HUES6 (cell line): ENCODE data around the gene MDH1.
A peak's percentile ranks its signal among the peaks of the same experiment; 100 is the strongest.
"Not testable (repeated sequence)": the region's sequence is repeated elsewhere in the genome, so short reads cannot be mapped to it uniquely, and the experiment has no call there.

Source experiments
- H3K27ac ChIP-seq: 2 replicates; pipeline ENCODE4 v1.7.0; 2013; ENCODE audit warnings: low read depth, mild to moderate bottlenecking, low read length, inconsistent platforms
- H3K27me3 ChIP-seq: 2 replicates; pipeline ENCODE4 v1.6.1; 2013; ENCODE audit warnings: low read length; ENCODE audit not compliant: control insufficient read depth, insufficient read depth
- H3K36me3 ChIP-seq: 2 replicates; pipeline ENCODE4 v1.6.1; 2013; ENCODE audit warnings: low read length; ENCODE audit not compliant: control insufficient read depth, insufficient read depth
- H3K4me1 ChIP-seq: 2 replicates; pipeline ENCODE4 v1.6.1; 2013; ENCODE audit warnings: low read length; ENCODE audit not compliant: control insufficient read depth, insufficient read depth
- H3K4me3 ChIP-seq: 2 replicates; pipeline ENCODE4 v1.5.1; 2013; ENCODE audit warnings: low read depth, low read length
- H3K9ac ChIP-seq: one replicate; pipeline ENCODE4 v1.6.1; 2013; ENCODE audit warnings: mild to moderate bottlenecking, low read length
- H3K9me3 ChIP-seq: 2 replicates; pipeline ENCODE4 v1.6.1; 2013; ENCODE audit warnings: low read depth, low read length; ENCODE audit not compliant: control insufficient read depth, insufficient read depth

The MDH1 gene

DNA sequence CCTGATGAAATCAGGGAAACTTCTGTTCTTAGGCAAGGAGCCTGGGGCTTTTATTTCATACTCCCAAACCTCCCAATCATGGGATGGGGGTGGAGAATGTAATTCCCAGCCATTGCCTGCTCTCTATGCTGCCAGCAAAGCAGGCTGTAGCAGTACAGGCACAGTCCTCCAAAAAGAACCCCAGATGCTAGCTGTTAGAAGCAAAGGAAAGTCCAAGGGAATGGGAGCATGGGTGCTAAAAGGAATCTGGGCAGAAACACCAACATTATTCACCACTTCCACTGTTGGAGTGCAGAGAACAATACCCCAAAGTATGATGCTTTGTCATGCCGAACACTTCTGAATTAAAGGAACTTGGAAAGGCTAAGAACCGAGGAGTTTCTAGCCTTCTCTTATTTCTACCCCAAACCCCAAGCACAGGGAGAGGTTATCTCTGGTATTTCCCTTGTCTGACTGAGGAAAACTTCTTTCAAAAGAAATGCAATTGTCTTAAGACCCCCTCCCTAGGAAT, 24.7 kb downstream of the MDH1 start:
- Histone ChIP-seq H3K36me3 (no peaks in the 10 kb centered on the region), H3K9ac (peak overlapping the region; percentile 85), H3K4me1 (peaks cover 60% of the 10 kb centered on the region), H3K27ac (peak overlapping the region; percentile 97), H3K4me3 (peak overlapping the region; percentile 47), H3K27me3 (no peaks in the 10 kb centered on the region), H3K9me3 (no peaks in the 10 kb centered on the region; the same call in 1 of the 2 replicates)

DNA sequence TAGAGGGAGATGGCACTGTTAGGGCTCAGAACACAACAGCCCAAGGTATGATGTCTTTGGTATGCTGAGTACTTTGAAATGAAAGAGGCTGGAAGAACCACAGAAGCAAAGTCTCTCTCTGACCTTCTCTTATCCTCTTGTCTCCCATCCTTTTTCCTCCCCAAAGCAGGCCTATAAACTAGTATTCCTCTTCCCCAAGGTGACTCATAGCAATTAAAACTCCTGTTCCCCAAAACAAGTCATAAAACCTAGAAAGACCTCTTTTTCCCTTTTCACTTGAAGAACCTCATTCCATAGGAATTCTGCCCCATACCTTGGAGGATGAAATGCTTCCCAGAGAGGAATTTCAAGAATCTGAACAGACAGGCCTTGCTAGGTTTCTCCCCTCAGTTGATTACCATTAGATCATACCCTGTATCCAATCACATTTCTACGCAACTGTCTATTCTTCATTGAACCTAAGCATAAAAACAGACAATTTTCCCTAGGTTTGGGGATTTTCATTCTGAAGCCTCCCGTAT, 25.7 kb downstream of the MDH1 start:
- Histone ChIP-seq H3K27me3 (no peaks in the 10 kb centered on the region), H3K9me3 (peaks cover 3% of the 10 kb centered on the region), H3K4me1 (peaks cover 62% of the 10 kb centered on the region), H3K36me3 (no peaks in the 10 kb centered on the region), H3K4me3 (peak overlapping the region; percentile 47), H3K9ac (peak overlapping the region; percentile 85), H3K27ac (peak overlapping the region; percentile 97)

DNA sequence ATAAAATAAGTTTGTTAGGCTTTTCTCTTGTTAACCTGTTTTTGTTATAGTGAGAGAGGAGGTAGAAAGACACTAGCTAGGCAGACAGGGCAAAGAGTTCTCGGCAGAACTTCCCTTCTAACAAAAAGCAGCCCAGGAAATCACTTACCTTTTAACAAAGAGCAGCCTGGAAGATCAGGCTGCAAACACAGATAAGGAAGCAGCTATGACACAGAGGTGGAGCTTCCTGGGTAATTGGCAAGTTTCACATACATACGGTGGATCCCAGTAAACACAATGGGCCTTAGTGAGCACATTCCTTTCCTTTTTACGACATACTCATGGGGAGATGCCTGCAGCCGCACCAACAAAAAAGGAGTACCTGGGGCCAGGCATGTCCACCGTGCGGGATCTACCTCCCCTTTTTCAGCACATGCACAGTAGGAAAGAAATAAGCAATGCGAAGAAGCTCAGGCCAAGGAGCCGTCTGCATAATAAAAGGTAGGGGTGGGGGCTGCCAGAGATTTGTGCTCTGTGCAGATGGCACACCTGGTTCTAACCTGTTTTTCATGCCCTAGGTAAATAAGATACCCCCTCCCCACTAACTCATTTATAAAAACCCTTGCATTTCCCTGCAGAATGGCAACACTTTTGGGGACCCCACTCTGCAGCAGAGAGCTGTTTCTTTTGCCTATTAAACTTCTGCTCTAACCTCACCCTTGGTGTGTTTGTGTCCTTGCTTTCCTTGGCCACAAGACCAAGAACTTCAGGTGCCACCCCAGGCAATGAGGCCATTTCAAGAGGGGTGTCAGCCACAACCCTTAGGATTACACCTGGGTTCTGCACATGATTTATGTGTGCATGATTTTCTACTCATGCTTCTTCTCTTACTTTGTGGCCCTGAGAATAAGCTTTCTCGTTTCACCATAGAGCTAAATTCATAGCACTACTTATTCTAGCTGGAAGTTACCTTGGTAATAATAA, 26.5 kb downstream of the MDH1 start:
- Histone ChIP-seq H3K27ac (peak overlapping the region; percentile 97), H3K9ac (peak overlapping the region; percentile 85)

DNA sequence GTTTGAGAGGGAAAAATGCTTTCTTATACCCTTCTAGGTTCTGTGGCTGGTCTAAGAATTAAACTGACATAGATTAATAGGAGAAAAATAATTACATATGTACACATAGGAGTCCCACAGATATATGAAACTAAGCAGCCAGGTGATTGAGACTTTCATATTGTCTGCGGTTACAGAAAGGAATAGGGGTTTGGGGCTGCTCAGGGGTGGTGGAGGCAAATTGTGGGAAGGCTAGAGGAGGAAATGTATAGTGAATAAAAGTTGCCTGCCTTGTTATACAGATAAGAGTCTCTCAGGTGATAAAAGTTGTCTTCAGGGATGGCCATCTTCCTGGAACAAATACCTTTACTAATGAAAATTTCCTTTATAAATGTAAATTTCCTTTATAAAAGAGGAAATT, 28.6 kb downstream of the MDH1 start:
- H3K9me3 ChIP-seq: peaks cover 10% of the 10 kb centered on the region; the same call in 1 of the 2 replicates
- H3K27ac ChIP-seq: peak overlapping the region; percentile 97
- no peaks in the 10 kb centered on the region; the same call in 1 of the 2 replicates for H3K36me3 ChIP-seq
- no peak overlapping the region for H3K4me3 ChIP-seq
- H3K27me3 ChIP-seq: no peaks in the 10 kb centered on the region
- peaks cover 62% of the 10 kb centered on the region for H3K4me1 ChIP-seq
- H3K9ac ChIP-seq: no peak overlapping the region

More for the DNA sequence above, 26.5 kb downstream of the MDH1 start:
- Histone ChIP-seq H3K4me1 (peaks cover 62% of the 10 kb centered on the region), H3K27me3 (no peaks in the 10 kb centered on the region), H3K9me3 (peaks cover 10% of the 10 kb centered on the region), H3K36me3 (no peaks in the 10 kb centered on the region), H3K4me3 (peak overlapping the region; percentile 47)

DNA sequence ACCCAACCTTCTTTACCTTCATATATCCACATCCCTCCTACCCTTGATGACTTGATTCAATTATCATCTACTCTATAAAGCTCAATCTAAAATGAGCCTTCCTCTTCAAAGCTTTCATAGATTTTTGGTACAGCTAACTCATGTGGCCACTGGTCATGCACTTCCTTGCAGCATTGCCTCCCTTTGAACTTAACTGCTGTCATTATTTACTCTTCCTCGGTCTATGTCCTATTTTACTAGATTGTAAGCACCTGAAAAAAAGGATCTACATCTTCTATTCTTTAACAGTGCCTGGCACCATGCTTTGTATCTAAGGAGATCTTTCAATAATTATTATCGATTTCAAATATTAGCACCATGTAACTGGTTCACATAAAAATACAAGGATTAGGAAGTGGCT, 30.6 kb downstream of the MDH1 start:
- Histone ChIP-seq H3K4me3 (no peak overlapping the region), H3K36me3 (no peaks in the 10 kb centered on the region; the same call in 1 of the 2 replicates), H3K27ac (no peak overlapping the region), H3K27me3 (no peaks in the 10 kb centered on the region), H3K9ac (no peak overlapping the region), H3K4me1 (peaks cover 42% of the 10 kb centered on the region), H3K9me3 (peaks cover 10% of the 10 kb centered on the region; the same call in 1 of the 2 replicates)

DNA sequence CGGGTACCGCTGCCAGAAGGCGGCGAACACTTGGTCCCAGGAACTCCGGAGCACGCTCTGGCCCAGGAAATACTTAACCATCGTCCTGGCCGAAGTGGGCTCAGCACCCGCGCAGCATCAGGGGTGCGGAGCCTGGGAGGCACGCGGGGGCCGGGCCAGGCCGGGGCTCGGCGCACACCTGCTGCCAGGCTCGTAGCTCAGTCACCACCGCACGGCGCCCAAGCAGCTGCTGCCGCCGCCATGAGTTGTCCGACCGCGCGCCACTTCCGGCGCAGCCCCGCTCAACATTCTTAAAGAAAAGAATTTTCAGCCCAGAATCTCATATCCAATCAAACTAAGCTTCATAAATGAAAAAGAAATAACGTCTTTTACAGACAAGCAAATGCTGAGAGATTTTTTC, 34.0 kb downstream of the MDH1 start:
- peaks cover 8% of the 10 kb centered on the region; the same call in 1 of the 2 replicates for H3K4me1 ChIP-seq
- no peak overlapping the region for H3K4me3 ChIP-seq
- H3K27ac ChIP-seq: no peak overlapping the region
- H3K36me3 ChIP-seq: no peaks in the 10 kb centered on the region; the same call in 1 of the 2 replicates
- H3K9ac ChIP-seq: no peak overlapping the region
- H3K27me3 ChIP-seq: no peaks in the 10 kb centered on the region
- peaks cover 14% of the 10 kb centered on the region for H3K9me3 ChIP-seq

DNA sequence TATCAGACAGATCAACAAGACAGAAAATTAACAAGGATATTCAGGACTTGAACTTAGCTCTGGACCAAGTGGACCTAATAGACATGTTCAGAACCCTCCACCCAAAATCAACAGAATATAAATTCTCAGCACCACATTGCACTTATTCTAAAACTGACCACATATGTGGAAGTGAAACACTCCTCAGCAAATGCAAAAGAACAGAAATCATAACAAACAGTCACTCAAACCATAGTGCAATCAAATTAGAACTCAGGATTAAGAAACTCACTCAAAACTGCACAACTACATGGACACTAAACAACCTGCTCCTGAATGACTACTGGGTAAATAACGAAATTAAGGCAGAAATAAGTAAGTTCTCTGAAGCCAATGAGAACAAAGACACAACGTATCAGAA, 35.0 kb downstream of the MDH1 start:
- H3K36me3 ChIP-seq, H3K4me3 ChIP-seq, H3K27ac ChIP-seq, H3K9ac ChIP-seq, H3K4me1 ChIP-seq, H3K27me3 ChIP-seq: not testable (repeated sequence)
- peaks cover 14% of the 10 kb centered on the region for H3K9me3 ChIP-seq

DNA sequence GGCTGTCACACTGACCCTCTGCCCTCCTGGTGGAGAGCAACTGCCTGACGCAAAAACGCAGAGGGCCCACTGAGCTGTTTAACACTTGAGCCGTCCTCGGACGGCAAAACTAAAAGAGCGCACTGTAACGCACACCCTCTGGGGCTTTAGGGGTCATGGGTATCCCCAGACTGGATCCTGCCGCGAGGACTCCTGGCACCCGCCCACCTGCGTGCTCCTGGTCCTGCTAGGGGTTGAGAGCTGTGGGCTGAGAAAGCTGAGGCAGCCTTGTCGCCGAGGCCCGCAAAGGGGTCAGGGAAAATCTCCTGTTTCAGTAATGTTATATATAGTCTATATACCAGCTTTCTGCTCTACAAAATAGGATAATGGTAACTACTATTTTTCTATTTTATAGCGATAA, 39.1 kb downstream of the MDH1 start:
- Histone ChIP-seq H3K4me1 (no peaks in the 10 kb centered on the region), H3K27me3 (no peaks in the 10 kb centered on the region), H3K36me3 (no peaks in the 10 kb centered on the region), H3K9me3 (peaks cover 10% of the 10 kb centered on the region), H3K4me3 (no peak overlapping the region), H3K9ac (no peak overlapping the region), H3K27ac (no peak overlapping the region)

DNA sequence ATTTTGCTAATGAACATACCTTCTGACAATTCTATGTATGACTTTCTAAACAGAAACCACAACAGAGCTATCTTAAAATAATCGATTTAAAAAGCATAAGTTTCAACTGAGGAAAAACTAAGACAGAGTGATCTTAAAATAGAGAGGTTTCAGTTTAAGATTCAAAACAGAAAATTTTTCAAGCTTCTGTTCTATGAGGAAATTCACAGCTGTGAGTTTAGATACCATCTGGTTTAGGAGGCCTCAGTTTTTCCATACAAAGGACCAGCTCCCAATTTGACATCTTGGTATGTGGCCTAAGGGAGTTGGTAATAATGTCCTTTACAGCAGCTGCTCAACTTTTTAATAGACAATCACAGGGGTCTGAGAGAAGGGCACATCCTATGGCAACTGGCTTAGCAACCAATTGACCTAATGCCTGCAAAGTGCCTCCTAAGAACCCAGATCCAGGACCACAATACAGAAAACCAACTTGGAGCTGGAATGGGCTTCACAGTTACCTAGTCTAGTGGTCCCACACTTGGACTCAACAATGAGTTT, 39.7 kb downstream of the MDH1 start:
- Histone ChIP-seq H3K9me3 (peaks cover 12% of the 10 kb centered on the region), H3K9ac (no peak overlapping the region), H3K36me3 (no peaks in the 10 kb centered on the region), H3K4me3 (no peak overlapping the region), H3K27me3 (no peaks in the 10 kb centered on the region), H3K4me1 (no peaks in the 10 kb centered on the region), H3K27ac (no peak overlapping the region)

DNA sequence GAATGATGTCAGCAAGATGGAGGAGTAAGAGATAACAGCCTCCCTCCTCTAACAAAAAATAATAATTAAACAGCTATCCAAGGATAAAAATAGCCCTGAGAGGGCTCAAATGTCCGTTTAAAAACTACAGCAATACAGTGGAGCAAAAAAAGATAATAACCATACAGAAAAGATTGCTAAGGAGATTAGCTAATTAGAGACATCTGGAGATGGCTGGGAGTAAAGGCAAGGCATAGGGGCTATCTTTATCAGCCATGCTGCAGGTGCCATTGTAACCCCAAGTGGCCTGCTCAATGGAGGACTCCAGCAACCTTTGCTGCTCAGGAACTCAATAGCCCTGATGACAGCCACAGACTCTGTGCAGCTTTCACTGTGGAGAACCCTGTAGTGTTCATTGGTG, 42.7 kb downstream of the MDH1 start:
- peaks cover 15% of the 10 kb centered on the region for H3K9me3 ChIP-seq
- no peaks in the 10 kb centered on the region for H3K4me1 ChIP-seq
- no peak overlapping the region for H3K27ac ChIP-seq
- no peaks in the 10 kb centered on the region for H3K36me3 ChIP-seq
- H3K9ac ChIP-seq: no peak overlapping the region
- no peak overlapping the region for H3K4me3 ChIP-seq
- H3K27me3 ChIP-seq: no peaks in the 10 kb centered on the region

DNA sequence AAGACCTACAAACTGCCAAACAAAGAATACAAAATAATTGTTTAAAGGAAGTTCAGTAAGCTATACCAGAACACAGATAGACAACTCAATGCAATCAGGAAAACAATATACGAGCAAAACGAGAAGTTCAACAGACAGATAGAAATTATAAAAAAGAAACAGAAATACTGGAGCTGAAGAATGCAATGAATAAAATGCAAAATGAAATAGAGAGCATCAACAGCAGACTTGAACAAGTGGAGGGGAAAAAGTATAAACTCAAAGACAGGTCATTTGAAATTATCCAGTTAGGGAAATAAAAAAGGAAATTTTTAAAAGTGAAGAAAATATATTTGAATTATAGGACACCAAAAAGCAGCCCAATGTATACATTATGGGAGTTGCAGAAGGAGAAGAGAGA, 43.6 kb downstream of the MDH1 start:
- Histone ChIP-seq H3K27me3 (no peaks in the 10 kb centered on the region), H3K27ac (no peak overlapping the region), H3K4me1 (no peaks in the 10 kb centered on the region), H3K4me3 (no peak overlapping the region), H3K9me3 (peaks cover 14% of the 10 kb centered on the region), H3K9ac (no peak overlapping the region), H3K36me3 (no peaks in the 10 kb centered on the region)
